ENCODE results near the gene AKT2. TPM values are rescaled to one million over a fixed set of nuclear protein-coding genes. Genes with fewer than 3 reads are reported as not detected.

Gene AKT2
- total RNA-seq, 2 experiments from 2014 or later: 126 to 127 TPM

DNA sequence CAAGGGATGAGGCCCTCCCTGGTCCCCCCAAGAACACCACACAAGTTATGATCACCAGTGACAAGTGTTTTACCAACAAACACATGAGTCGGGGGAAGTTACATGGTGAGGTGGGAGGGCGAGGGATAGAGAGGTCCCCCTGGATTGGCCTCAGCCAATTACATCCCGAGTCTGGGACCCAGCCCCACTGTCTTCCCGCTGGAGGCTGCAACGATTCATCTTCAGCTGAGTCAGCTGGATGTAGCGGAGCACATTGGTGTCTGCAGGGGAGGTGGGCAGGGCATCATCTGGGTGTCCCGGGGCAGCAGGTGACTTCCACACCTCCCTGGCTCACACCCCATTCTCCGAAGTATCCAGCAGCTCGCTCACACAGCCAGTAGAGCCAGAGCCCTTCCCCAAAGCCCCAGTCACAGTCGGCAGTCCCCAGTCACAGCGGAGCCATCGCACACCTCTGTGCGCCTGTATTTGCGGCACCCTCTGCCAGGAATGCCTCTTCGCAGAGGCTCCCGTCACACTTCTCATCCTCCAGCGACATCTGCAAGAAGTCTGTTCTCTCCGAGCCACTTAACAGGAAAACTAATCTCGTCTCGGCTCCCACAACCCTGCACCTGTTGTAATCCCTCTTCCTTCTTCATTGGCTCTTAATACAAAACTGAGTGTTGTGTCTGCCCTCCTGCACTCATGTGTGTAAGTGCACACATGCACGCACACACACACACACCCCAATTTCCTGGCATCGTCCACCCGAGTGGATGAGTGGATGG, 69.0 kb downstream of the AKT2 start:
- Mint-ChIP-seq H3K27ac (no peak overlapping the region), H3K27me3 (peaks cover 26% of the 10 kb centered on the region), H3K36me3 (no peaks in the 10 kb centered on the region), H3K4me3 (no peak overlapping the region), H3K4me1 (ENCODE audit: low read depth) (peaks cover 5% of the 10 kb centered on the region), H3K9me3 (no peaks in the 10 kb centered on the region)
- CTCF ChIA-PET: interaction anchor here (0.5 to 1.1 kb wide), 2 partner anchors 9 to 76 kb away, joined by 3 read pairs; no protein-coding TSS in a partner anchor
- intact Hi-C loops (cut with micrococcal nuclease): no loop called here
- DNase-seq: no peak
- POLR2A ChIA-PET: no interaction called here

DNA sequence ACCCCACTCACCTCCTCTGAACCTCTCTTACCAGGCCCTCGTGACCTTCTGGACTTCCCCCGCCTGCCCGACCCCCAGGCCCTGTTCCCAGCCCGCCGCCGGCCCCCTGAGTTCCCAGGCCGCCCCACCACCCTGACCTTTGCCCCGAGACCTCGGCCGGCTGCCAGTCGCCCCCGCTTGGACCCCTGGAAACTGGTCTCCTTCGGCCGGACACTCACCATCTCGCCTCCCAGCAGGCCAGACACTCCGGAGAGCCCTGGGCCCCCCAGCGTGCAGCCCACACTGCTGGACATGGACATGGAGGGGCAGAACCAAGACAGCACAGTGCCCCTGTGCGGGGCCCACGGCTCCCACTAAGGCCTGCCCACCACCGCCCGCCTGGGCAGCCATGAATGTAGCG, 70.2 kb downstream of the AKT2 start:
- Mint-ChIP-seq H3K36me3 (peaks cover 2% of the 10 kb centered on the region), H3K27ac (no peak overlapping the region), H3K27me3 (peaks cover 24% of the 10 kb centered on the region), H3K4me1 (ENCODE audit: low read depth) (peaks cover 5% of the 10 kb centered on the region), H3K9me3 (no peaks in the 10 kb centered on the region), H3K4me3 (no peak overlapping the region)
- CTCF ChIA-PET: no interaction called here
- intact Hi-C loops (cut with micrococcal nuclease): no loop called here
- DNase-seq: no peak
- POLR2A ChIA-PET: no interaction called here

DNA sequence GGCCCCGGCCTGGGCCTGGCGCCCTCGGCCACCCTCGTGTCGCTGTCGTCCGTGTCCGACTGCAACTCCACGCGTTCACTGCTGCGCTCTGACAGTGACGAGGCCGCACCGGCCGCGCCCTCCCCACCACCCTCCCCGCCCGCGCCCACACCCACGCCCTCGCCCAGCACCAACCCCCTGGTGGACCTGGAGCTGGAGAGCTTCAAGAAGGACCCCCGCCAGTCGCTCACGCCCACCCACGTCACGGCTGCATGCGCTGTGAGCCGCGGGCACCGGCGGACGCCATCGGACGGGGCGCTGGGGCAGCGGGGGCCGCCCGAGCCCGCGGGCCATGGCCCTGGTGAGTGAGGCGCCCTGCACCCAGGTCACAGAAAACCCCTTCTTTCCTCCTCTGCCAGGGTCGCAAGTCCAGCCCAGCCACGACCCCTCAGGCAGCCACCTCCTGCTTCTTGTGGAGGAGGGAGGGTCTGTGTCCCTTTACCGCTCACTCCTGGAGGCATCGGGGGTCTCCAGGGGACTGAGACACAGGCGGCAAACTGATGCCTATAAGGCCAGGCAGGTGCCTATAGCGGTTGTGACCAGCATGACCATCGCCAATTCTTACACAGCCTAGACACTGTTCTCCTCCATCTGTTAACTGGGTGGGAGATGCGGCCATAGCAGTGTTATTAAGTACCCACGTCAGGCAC, 71.1 kb downstream of the AKT2 start:
- Mint-ChIP-seq H3K27me3 (peaks cover 16% of the 10 kb centered on the region), H3K9me3 (no peaks in the 10 kb centered on the region), H3K36me3 (peaks cover 2% of the 10 kb centered on the region), H3K27ac (no peak overlapping the region), H3K4me3 (no peak overlapping the region), H3K4me1 (ENCODE audit: low read depth) (peaks cover 5% of the 10 kb centered on the region)
- DNase-seq: no peak
- ChIA-PET CTCF (no interaction called here), POLR2A (no interaction called here)
- intact Hi-C loops (cut with micrococcal nuclease): no loop called here

DNA sequence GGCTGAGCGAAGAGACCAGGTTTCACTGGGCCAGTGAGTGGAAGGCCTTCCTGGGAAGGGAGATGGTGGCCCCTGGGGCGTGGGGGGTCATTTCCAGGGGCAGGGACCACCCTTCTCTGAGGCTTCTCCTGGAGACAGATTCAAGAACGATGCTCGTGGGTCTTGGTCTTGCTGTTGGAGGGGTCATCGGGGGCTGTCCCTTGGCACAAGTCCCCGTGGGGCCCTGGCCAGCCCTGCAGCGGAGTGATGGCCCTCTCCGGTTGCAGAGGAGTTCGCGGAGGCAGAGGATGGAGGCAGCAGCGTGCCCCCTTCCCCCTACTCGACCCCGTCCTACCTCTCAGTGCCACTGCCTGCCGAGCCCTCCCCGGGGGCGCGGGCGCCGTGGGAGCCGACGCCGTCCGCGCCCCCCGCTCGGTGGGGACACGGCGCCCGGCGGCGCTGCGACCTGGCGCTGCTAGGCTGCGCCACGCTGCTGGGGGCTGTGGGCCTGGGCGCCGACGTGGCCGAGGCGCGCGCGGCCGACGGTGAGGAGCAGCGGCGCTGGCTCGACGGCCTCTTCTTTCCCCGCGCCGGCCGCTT, 71.8 kb downstream of the AKT2 start:
- Mint-ChIP-seq H3K4me3 (no peak overlapping the region), H3K9me3 (no peaks in the 10 kb centered on the region)

DNA sequence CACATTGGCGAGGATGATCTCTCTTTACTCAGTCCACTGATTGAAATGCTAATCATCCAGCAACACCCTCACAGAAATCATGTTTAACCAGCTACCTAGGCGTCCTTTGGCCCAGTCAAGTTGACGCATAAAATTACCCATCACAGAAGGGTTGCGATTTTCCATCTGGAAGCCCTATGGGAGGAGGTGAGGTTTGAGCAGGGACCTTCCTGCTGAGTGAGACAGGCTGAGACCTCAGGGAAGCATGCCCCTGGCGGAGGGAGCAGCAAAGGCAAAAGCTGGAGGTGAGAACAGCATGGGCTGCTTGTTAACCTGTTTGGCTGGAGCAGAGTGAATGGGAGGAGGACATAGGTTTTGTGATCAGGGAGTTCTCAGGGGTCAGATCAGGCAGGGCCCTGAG, 74.3 kb downstream of the AKT2 start:
- H3K4me1 Mint-ChIP-seq (ENCODE audit: low read depth): no peaks in the 10 kb centered on the region
- H3K9me3 Mint-ChIP-seq: no peaks in the 10 kb centered on the region
- DNase-seq: no peak
- intact Hi-C loops (cut with micrococcal nuclease): no loop called here
- H3K27me3 Mint-ChIP-seq: no peaks in the 10 kb centered on the region
- H3K4me3 Mint-ChIP-seq: no peak overlapping the region
- H3K27ac Mint-ChIP-seq: no peak overlapping the region
- CTCF ChIA-PET: no interaction called here
- H3K36me3 Mint-ChIP-seq: peaks cover 2% of the 10 kb centered on the region
- POLR2A ChIA-PET: no interaction called here

More for the DNA sequence above, 71.8 kb downstream of the AKT2 start:
- Mint-ChIP-seq H3K27me3 (peaks cover 11% of the 10 kb centered on the region), H3K27ac (no peak overlapping the region), H3K36me3 (peaks cover 2% of the 10 kb centered on the region), H3K4me1 (ENCODE audit: low read depth) (peaks cover 5% of the 10 kb centered on the region)
- intact Hi-C loops (cut with micrococcal nuclease): no loop called here
- POLR2A ChIA-PET: no interaction called here
- CTCF ChIA-PET: no interaction called here
- no peak for DNase-seq

DNA sequence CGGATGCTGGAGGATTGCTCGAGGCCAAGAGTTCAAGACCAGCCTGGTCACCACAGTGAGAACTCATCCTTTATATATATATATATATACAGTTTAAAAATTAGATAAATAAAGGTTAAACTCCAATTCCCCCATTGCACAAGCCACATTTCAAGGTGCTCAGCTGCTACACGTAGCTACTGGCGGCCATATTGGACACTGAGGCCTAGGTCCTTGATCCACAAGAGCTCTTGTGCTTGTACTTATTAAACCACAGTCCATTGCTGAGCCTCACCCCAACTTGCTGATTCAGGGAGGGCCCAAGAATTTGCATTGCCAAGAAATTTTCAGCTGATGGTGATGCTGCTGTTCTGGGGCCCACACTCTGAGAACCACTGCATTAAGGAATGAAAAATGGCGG, 76.5 kb downstream of the AKT2 start:
- no peaks in the 10 kb centered on the region for H3K27me3 Mint-ChIP-seq
- POLR2A ChIA-PET: no interaction called here
- no peak overlapping the region for H3K27ac Mint-ChIP-seq
- no peak overlapping the region for H3K4me3 Mint-ChIP-seq
- H3K4me1 Mint-ChIP-seq (ENCODE audit: low read depth): no peaks in the 10 kb centered on the region
- H3K36me3 Mint-ChIP-seq: peaks cover 7% of the 10 kb centered on the region
- CTCF ChIA-PET: interaction anchor here (0.5 kb wide), 1 partner anchor 1246 kb away, joined by 5 read pairs; no protein-coding TSS in a partner anchor
- no peaks in the 10 kb centered on the region for H3K9me3 Mint-ChIP-seq
- no peak for DNase-seq
- intact Hi-C loops (cut with micrococcal nuclease): no loop called here

DNA sequence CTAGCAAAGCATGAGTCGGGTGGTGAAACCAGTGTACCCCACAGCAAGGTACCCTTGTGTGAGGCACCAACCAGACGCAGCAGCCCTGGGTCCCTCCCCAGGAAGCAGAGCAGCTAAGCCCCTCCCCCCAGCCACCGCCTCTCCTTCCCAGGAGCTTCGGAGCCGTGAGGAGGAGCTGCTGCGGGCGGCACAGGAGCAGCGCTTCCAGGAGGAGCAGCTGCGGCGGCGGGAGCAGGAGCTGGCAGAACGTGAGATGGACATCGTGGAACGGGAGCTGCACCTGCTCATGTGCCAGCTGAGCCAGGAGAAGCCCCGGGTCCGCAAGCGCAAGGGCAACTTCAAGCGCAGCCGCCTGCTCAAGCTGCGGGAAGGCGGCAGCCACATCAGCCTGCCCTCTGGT, 79.4 kb downstream of the AKT2 start:
- H3K27ac Mint-ChIP-seq: no peak overlapping the region
- CTCF ChIA-PET: no interaction called here
- intact Hi-C loops (cut with micrococcal nuclease): no loop called here
- H3K9me3 Mint-ChIP-seq: no peaks in the 10 kb centered on the region
- no peaks in the 10 kb centered on the region for H3K27me3 Mint-ChIP-seq
- no peaks in the 10 kb centered on the region for H3K4me1 Mint-ChIP-seq (ENCODE audit: low read depth)
- POLR2A ChIA-PET: no interaction called here
- no peak for DNase-seq
- no peak overlapping the region for H3K4me3 Mint-ChIP-seq
- peaks cover 7% of the 10 kb centered on the region for H3K36me3 Mint-ChIP-seq

DNA sequence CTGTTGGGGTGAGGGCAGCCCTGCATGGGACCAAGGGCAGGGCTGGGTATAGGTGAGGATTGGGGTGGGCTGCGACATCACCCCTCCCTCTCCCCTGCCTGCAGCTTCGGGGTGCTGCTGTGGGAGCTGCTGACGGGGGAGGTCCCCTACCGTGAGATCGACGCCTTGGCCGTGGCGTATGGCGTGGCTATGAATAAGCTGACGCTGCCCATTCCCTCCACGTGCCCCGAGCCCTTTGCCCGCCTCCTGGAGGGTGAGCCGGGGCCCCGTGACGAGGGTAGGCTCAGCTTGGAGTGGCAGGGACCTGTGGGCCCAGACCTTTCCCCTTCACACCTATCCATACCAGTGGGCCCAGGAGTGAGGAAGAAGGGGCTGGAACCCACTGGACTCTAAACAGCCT, 80.8 kb downstream of the AKT2 start:
- intact Hi-C loops (cut with micrococcal nuclease): no loop called here
- peaks cover 7% of the 10 kb centered on the region for H3K36me3 Mint-ChIP-seq
- no peaks in the 10 kb centered on the region for H3K27me3 Mint-ChIP-seq
- CTCF ChIA-PET: no interaction called here
- no peak overlapping the region for H3K4me3 Mint-ChIP-seq
- H3K9me3 Mint-ChIP-seq: no peaks in the 10 kb centered on the region
- no peak for DNase-seq
- H3K4me1 Mint-ChIP-seq (ENCODE audit: low read depth): no peaks in the 10 kb centered on the region
- POLR2A ChIA-PET: no interaction called here
- no peak overlapping the region for H3K27ac Mint-ChIP-seq

DNA sequence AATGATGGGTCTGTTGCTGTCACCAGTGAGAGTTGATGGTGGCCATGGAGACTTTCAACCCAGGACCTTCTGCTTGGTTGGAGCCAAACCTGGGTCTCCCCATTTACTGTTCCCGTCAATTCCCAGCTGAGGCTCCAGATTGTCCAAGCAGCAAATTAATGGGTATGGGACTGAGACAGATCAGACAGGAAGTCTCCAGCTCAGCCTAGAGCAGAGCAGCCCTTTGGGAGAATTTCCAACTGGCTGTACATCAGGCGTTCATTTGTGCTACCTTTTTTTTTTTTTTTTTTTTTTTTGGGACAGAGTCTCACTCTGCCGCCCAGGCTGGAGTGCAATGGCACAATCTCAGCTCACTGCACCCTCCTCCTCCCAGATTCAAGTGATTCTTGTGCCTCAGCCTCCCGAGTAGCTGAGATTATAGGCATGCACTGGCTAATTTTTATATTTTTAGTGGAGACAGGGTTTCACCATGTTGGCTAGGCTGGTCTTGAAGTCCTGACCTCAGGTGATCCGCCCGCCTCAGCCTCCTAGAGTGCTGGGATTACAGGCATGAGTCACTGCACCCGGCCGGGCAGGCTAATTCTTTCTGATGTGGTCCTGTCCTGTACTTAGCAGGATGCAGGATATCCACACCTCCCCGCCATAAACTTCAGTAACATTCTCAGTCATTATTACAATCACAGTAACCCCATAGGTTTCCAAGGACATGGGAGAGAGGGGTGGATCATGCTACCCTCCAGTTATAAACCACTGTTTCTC, 84.6 kb downstream of the AKT2 start:
- H3K9me3 Mint-ChIP-seq: no peaks in the 10 kb centered on the region
- intact Hi-C loops (cut with micrococcal nuclease): no loop called here
- no peak for DNase-seq
- no peaks in the 10 kb centered on the region for H3K27me3 Mint-ChIP-seq
- H3K4me1 Mint-ChIP-seq (ENCODE audit: low read depth): no peaks in the 10 kb centered on the region
- H3K27ac Mint-ChIP-seq: no peak overlapping the region
- CTCF ChIA-PET: interaction anchor here (1.6 kb wide), 1 partner anchor 61 kb away, joined by 4 read pairs; no protein-coding TSS in a partner anchor
- H3K36me3 Mint-ChIP-seq: peaks cover 6% of the 10 kb centered on the region
- H3K4me3 Mint-ChIP-seq: no peak overlapping the region
- POLR2A ChIA-PET: no interaction called here

DNA sequence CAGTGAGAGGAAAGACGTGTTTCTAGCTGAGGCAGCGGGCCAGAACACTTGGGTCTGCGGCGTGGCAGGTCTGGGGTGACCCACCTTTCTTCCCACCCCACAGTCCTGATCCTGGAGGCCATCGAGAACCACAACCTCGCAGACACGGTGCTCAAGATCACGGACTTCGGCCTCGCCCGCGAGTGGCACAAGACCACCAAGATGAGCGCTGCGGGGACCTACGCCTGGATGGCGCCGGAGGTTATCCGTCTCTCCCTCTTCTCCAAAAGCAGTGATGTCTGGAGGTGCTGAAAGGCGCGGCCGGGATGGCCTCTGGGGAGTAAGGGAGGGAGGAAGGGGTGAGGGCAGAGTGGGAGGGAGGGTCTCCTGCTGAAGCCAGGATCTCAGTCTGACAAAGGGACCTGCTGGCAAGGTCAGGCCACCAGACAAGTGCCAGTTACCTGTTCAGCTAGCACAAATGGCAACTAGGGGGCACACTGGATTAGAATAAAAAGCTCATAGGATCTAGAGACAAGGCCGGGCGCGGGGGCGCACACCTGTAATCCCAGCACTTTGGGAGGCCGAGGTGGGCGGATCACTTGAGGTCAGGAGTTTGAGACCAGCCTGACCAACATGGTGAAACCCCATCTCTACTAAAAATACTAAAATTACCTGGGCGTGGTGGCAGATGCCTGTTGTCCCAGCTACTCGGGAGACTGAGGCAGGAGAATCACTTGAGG, 86.7 kb downstream of the AKT2 start:
- Mint-ChIP-seq H3K36me3 (peaks cover 2% of the 10 kb centered on the region), H3K27me3 (no peaks in the 10 kb centered on the region), H3K4me1 (ENCODE audit: low read depth) (peaks cover 6% of the 10 kb centered on the region), H3K9me3 (no peaks in the 10 kb centered on the region), H3K4me3 (no peak overlapping the region), H3K27ac (no peak overlapping the region)
- POLR2A ChIA-PET: no interaction called here
- intact Hi-C loops (cut with micrococcal nuclease): no loop called here
- CTCF ChIA-PET: no interaction called here
- no peak for DNase-seq

DNA sequence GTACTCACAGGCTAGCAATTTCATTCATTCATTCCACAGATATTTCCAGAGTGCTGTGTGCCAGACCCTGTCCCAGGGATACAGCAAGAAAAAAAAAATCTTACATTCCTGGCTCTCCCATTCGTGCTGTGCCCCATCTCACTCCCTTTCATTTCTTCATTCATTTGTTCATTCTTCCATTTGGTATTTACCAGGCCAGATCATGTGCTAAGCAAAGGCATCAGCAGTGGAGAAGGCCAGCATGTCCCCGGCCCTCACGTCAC, 91.6 kb downstream of the AKT2 start:
- CTCF ChIA-PET: no interaction called here
- POLR2A ChIA-PET: no interaction called here
- Mint-ChIP-seq H3K27me3 (no peaks in the 10 kb centered on the region), H3K4me1 (ENCODE audit: low read depth) (peaks cover 20% of the 10 kb centered on the region), H3K9me3 (no peaks in the 10 kb centered on the region), H3K27ac (no peak overlapping the region), H3K4me3 (no peak overlapping the region), H3K36me3 (no peaks in the 10 kb centered on the region)
- DNase-seq: no peak
- intact Hi-C loops (cut with micrococcal nuclease): loop anchor here (5.0 kb wide), 1 partner anchor 101 kb away; the partner anchor contains the start of gene ZNF780A
